Amniotic epithelial cell (primary cell): ENCODE measurements around the gene TOR1AIP2.
A peak's percentile ranks its signal among the peaks of the same experiment; 100 is the strongest.
"Not testable (repeated sequence)": the region's sequence is repeated elsewhere in the genome, so short reads cannot be mapped to it uniquely, and the experiment has no call there.

ENCODE experiments used
- DNase-seq: peaks from one replicate; pipeline ENCODE4 v3.0.0-alpha.2; 2010; ENCODE audit warnings: low read depth

TOR1AIP2 gene

GRCh38 chr1:179806333-179806732, 71.3 kb downstream of the TOR1AIP2 start:
- no peak for DNase-seq

DNA sequence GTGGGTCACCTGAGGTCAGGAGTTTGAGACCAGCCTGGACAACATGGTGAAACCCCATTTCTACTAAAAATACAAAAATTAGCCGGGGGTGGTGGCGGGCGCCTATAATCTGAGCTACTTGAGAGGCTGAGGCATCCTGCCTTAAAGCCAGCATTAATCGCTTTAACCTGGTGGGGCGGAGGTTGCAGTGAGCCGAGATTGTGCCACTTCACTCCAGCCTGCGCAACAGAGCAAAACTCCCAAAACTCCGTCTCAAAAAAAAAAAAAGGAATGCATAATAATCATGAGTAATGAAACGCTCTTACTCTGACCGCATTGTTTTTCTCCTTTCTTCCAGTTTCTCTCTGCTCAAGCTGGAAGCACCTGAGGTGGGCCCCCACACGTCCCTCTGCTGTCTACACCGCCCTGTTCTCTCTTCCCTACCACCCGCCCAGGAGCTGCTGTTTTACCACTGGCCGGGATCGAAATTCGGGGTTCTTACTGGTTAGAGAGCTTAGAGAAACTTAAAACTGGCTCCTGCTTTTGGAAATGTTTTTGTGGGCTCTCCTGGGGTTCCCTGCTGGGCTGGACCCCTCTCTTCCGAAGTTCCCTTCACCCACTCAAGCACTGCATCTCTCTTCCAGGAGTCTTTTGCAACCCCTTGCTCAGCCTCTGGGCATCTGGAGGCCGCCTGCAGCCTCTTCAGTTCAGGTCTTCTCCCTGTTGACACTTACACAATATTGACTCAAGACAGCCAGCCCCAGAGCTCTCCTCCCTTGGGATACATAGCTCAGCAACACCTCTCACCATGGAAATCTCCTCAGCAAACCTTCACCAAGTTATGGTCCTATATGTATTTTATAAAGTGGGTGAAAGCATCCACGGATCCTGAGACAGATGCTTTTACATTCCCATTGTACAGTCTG, 72.1 kb downstream of the TOR1AIP2 start:
- DNase-seq: peak; percentile 37

DNA sequence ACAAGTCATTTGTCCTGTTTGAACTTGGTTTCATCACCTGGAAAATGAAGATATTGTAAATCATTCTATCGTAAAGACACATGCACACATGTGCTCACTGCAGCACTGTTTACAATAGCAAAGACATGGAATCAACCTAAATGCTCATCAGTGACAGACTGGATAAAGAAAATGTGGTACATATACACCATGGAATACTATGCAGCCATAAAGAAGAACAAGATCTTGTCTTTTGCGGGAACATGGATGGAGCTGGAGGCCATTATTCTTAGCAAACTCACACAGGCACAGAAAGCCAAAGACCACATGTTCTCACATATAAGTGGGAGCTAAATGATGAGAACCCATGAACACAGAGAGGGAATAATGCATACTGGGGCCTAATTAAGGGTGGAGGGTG, 73.2 kb downstream of the TOR1AIP2 start:
- not testable (repeated sequence) for DNase-seq

DNA sequence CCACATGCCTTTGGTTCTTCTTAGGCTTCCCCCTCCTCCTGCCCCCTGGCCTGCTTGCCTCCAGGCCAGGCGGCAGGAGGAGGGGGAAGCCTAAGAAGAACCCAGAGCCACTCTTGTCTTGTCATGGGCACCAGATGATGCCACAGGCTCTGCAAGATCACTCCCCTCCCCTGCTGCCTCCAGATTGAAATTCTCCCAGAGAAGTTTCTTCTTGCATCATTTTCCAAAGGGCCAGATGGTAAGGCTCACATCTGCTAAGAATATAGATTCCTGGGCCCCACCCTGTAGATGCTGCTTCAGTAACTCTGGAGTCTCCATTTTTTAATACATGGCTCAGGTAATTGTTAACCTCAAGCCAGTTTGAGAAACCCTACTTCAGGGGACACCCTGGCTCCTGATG, 73.7 kb downstream of the TOR1AIP2 start:
- DNase-seq: no peak

GRCh38 chr1:179803104-179803503, 74.5 kb downstream of the TOR1AIP2 start:
- no peak for DNase-seq

- DNase-seq: no peak
Observed at GRCh38 chr1:179800481-179800880, 77.1 kb downstream of the TOR1AIP2 start.

GRCh38 chr1:179798864-179799516, 78.6 kb downstream of the TOR1AIP2 start:
- DNase-seq: no peak

- DNase-seq: no peak
Observed at GRCh38 chr1:179798213-179798863, 79.3 kb downstream of the TOR1AIP2 start.

GRCh38 chr1:179794669-179795068, 82.9 kb downstream of the TOR1AIP2 start:
- peak; percentile 99 for DNase-seq

- DNase-seq: no peak
Observed at GRCh38 chr1:179794146-179794545, 83.5 kb downstream of the TOR1AIP2 start.

GRCh38 chr1:179793281-179793680, 84.3 kb downstream of the TOR1AIP2 start:
- peak; percentile 71 for DNase-seq
